Muscle of back (tissue), 11 donors: Measurements from ENCODE around the gene CCAR1. TPM values are rescaled to one million over a fixed set of nuclear protein-coding genes. Genes with fewer than 3 reads are reported as not detected.
"Not testable (repeated sequence)": the region's sequence is repeated elsewhere in the genome, so short reads cannot be mapped to it uniquely, and the experiment has no call there.

ENCODE experiments used
- DNase-seq, 3 donors: peaks; one replicate each; pipeline versions ENCODE4 v3.0.0 to v3.0.0-alpha.2; 2013
- polyA plus RNA-seq, 10 donors: library from polyadenylated mRNA; unstranded; fragments of 120-200 nt; gene quantifications; one replicate each; pipeline ENCODE4 v1.2.1, GENCODE V29; 2013; ENCODE audit not compliant: insufficient read length in 10 of 10

Gene CCAR1
- polyA plus RNA-seq, 10 donors, result 50.4 to 106 (median 77.6) TPM

DNA sequence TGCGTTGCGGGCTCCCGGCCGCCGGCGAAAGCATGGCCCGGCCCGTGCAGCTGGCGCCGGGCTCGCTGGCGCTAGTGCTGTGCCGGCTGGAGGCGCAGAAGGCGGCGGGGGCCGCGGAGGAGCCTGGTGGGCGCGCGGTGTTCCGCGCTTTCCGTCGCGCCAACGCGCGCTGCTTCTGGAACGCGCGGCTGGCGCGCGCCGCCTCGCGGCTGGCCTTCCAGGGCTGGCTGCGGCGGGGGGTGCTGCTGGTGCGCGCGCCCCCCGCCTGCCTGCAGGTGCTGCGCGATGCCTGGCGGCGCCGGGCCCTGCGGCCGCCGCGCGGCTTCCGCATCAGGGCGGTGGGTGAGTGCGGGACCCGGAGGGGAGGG, 106.5 kb downstream of the CCAR1 start:
- not testable (repeated sequence) for DNase-seq

DNA sequence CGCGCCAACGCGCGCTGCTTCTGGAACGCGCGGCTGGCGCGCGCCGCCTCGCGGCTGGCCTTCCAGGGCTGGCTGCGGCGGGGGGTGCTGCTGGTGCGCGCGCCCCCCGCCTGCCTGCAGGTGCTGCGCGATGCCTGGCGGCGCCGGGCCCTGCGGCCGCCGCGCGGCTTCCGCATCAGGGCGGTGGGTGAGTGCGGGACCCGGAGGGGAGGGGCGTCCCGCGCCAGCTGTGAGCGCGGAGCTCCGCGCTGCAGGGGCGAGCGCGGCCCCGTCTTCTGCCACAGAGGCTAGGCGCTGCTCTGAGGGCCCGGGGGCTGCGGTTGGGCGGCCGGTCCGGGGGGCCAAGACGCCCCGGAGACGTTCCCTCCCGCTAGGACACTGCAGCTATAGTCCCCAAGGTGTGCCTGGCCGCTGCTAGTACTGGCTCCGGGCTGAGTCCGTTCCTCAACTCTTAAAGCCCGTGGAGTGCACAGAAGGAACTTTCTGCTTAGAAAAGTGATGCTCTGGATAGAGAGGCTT, 107.1 kb downstream of the CCAR1 start:
- DNase-seq, result peak in 2 of 3 donors; percentile 27 to 77

- no peak for DNase-seq
Observed at GRCh38 chr10:68828833-68829232, 107.8 kb downstream of the CCAR1 start.

DNA sequence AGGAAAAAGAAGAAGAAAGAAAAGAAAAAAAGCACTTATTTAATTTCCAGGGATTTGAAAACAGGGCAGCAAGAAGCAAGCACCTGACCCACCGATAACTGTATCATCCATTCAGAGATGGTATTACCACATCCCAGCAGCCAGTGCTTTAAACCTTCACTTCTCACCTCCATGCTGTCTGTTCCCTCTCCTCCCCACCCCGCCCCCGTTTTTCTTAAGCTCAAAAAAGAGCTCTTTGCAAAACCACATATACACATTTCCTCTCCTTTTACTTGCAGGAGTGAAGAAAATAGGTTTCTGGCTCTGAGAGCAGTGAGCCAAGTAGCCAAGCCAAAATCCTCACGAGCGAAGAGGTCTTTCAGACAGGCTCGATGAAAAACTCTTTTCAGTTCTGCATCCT, 108.5 kb downstream of the CCAR1 start:
- DNase-seq, result no peak

- no peak for DNase-seq
Observed at GRCh38 chr10:68829952-68830351, 108.9 kb downstream of the CCAR1 start.

GRCh38 chr10:68831961-68832455, 111.0 kb downstream of the CCAR1 start:
- DNase-seq, result no peak

DNA sequence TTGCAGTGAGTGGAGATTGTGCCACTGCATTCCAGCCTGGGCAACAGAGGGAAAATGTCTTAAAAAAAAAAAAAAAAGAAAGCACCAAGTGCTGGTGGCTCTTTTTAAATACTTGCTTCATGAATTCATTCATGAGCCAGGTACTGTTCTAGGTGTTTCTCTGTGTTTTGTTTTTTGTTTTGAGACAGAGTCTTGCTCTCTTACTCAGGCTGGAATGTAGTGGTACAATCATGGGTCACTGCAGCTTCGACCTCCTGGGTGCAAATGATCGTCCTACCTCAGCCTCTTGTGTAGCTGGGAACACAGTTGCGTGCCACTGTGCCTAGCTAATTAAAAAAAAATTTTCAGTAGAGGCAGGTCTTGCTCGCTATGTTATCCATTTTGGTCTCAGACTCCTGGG, 111.6 kb downstream of the CCAR1 start:
- no peak for DNase-seq

- no peak for DNase-seq
Observed at GRCh38 chr10:68837626-68838322, 116.7 kb downstream of the CCAR1 start.

DNA sequence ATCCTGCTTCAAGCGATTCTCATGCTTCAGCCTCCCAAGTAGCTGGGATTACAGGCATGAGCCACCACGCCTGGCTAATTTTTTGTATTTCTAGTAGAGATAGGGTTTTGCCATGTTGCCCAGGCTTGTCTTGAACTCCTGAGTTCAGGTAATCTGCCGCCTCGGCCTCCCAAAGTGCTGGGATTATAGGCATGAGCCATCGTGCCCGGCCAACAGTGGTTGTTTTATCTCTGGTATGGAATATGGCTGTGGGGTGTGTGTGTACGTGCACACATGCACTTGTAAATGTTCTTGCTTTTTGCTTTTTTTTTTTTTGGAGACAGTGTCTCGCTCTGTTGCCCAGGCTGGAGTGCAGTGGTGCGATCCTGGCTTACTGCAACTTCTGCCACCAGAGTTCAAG, 119.6 kb downstream of the CCAR1 start:
- DNase-seq, result not testable (repeated sequence)

Other genes starting within 250 kb of the CCAR1 start
- 1 to 10 TPM; 3.9 to 9.0 (median 5.5) TPM for gene DNA2, start 249.3 kb upstream of the CCAR1 start, polyA plus RNA-seq
- 10 to 100 TPM in 5 of 10 donors, 1 to 10 TPM in 5; 7.2 to 13.1 (median 9.5) TPM for gene SLC25A16, start 193.7 kb upstream of the CCAR1 start, polyA plus RNA-seq
- 10 to 100 TPM in 6 of 10 donors, 1 to 10 TPM in 4; 7.5 to 13.2 (median 10.3) TPM for gene TET1, start 160.9 kb upstream of the CCAR1 start, polyA plus RNA-seq
- 1 to 10 TPM; 1.6 to 4.3 (median 2.4) TPM for gene STOX1, start 106.3 kb downstream of the CCAR1 start, polyA plus RNA-seq
- gene DDX50, start 180.1 kb downstream of the CCAR1 start, polyA plus RNA-seq, result 10 to 100 TPM; 43.4 to 54.5 (median 47.5) TPM
- 10 to 100 TPM; 38.2 to 56.2 (median 46.6) TPM for gene DDX21, start 234.9 kb downstream of the CCAR1 start, polyA plus RNA-seq